Erythroblast (primary cell): Measurements from ENCODE around the gene FGD6.
"Not testable (repeated sequence)": the region's sequence is repeated elsewhere in the genome, so short reads cannot be mapped to it uniquely, and the experiment has no call there.

Source experiments
- DNase-seq, 2 experiments: peaks; one replicate each; lab custom pipeline; 2025; lab: John Stamatoyannopoulos, UW
- GATA1 ChIP-seq: IDR thresholded peaks from 2 replicates; pipeline ENCODE4 v1.6.1; 2011; ENCODE audit warnings: low read depth, mild to moderate bottlenecking, control low read depth, low read length, moderate library complexity
- POLR2A ChIP-seq: IDR thresholded peaks from 2 replicates; pipeline ENCODE4 v1.6.1; 2011; ENCODE audit warnings: mild to moderate bottlenecking, low read length

FGD6 gene

GRCh38 chr12:95100264-95101190 lies 116.7 kb downstream of the FGD6 start:
- no peak for TF ChIP-seq POLR2A
- TF ChIP-seq GATA1 = no peak

GRCh38 chr12:95099270-95099790 lies 117.9 kb downstream of the FGD6 start:
- no peak for TF ChIP-seq GATA1
- DNase-seq = no peak

More at GRCh38 chr12:95100264-95101190, 116.7 kb downstream of the FGD6 start:
- DNase-seq = peak; percentile 60 to 86

- TF ChIP-seq POLR2A (no peak), GATA1 (no peak)
- no peak for DNase-seq
Observed at GRCh38 chr12:95096852-95097251, 120.4 kb downstream of the FGD6 start.

- TF ChIP-seq POLR2A = no peak
- TF ChIP-seq GATA1 = no peak
- DNase-seq = no peak
Observed at GRCh38 chr12:95096378-95096777, 120.9 kb downstream of the FGD6 start.

- DNase-seq = not testable (repeated sequence)
Observed at GRCh38 chr12:95095866-95096265, 121.4 kb downstream of the FGD6 start.

- no peak for TF ChIP-seq POLR2A
- DNase-seq = no peak
Observed at GRCh38 chr12:95089462-95089861, 127.8 kb downstream of the FGD6 start.

- DNase-seq = no peak
Observed at GRCh38 chr12:95088379-95088778, 128.9 kb downstream of the FGD6 start.

GRCh38 chr12:95085612-95086011 lies 131.7 kb downstream of the FGD6 start:
- DNase-seq = no peak
- TF ChIP-seq GATA1 (no peak), POLR2A (no peak)

More at GRCh38 chr12:95088379-95088778, 128.9 kb downstream of the FGD6 start:
- TF ChIP-seq GATA1 = no peak
- no peak for TF ChIP-seq POLR2A

GRCh38 chr12:95083938-95084337 lies 133.3 kb downstream of the FGD6 start:
- DNase-seq = no peak
- TF ChIP-seq POLR2A = no peak

GRCh38 chr12:95083471-95083870 lies 133.8 kb downstream of the FGD6 start:
- DNase-seq = no peak
- TF ChIP-seq POLR2A = no peak
- no peak for TF ChIP-seq GATA1

- DNase-seq = no peak
- TF ChIP-seq POLR2A (no peak), GATA1 (no peak)
Observed at GRCh38 chr12:95077341-95077740, 139.9 kb downstream of the FGD6 start.

GRCh38 chr12:95074766-95075165 lies 142.5 kb downstream of the FGD6 start:
- no peak for TF ChIP-seq POLR2A
- no peak for TF ChIP-seq GATA1
- no peak for DNase-seq

- no peak for DNase-seq
- no peak for TF ChIP-seq POLR2A
- TF ChIP-seq GATA1 = no peak
Observed at GRCh38 chr12:95073698-95074520, 143.4 kb downstream of the FGD6 start.
